WTC11 (cell line): Measurements from ENCODE around the gene ASTN2. TPM values are rescaled to one million over a fixed set of nuclear protein-coding genes. Genes with fewer than 3 reads are reported as not detected.

Experiments used
- ATAC-seq: fragments of 200-7000 bp; cut with Tn5 transposase; 2 replicates; pipeline ENCODE4 v1.10.0; 2021; ENCODE audit warnings: mild to moderate bottlenecking, moderate library complexity
- CTCF ChIA-PET: fragments of 300-600 bp; sonication (Branson Sonifier 250); formaldehyde crosslinking; loops from one replicate; lab custom pipeline; 2021; ENCODE audit warnings: antibody characterized with exemption; lab: Charles Lee
- POLR2A ChIA-PET: fragments of 350-600 bp; sonication (Branson Sonifier 250); formaldehyde crosslinking; loops from one replicate; lab custom pipeline; 2021; ENCODE audit warnings: antibody characterized with exemption; lab: Charles Lee
- DNase-seq: peaks from one replicate; pipeline ENCODE4 v3.0.0; 2021; ENCODE audit warnings: low spot score
- H3K27ac Mint-ChIP-seq: 2 replicates; pipeline ENCODE4 v1.8.0; 2021; ENCODE audit warnings: mixed read lengths
- H3K27me3 Mint-ChIP-seq: 2 replicates; pipeline ENCODE4 v1.8.0; 2021; ENCODE audit warnings: low read depth, mild to moderate bottlenecking, moderate library complexity, mixed read lengths
- H3K36me3 Mint-ChIP-seq: 2 replicates; pipeline ENCODE4 v1.8.0; 2021; ENCODE audit warnings: mixed read lengths
- H3K4me1 Mint-ChIP-seq: 2 replicates; pipeline ENCODE4 v1.8.0; 2022; ENCODE audit warnings: mixed read lengths
- H3K4me3 Mint-ChIP-seq: 2 replicates; pipeline ENCODE4 v1.8.0; 2021; ENCODE audit warnings: mild to moderate bottlenecking, moderate library complexity, mixed read lengths
- H3K9me3 Mint-ChIP-seq: 2 replicates; pipeline ENCODE4 v1.8.0; 2021; ENCODE audit warnings: mixed read lengths
- AFF4 ChIP-seq: sonication (generic); formaldehyde crosslinking; IDR thresholded peaks from 2 replicates; pipeline ENCODE4 v1.8.1; 2023; ENCODE audit warnings: mild to moderate bottlenecking, missing genetic modification reagents, borderline replicate concordance
- ATF1 ChIP-seq: sonication (generic); formaldehyde crosslinking; IDR thresholded peaks from 2 replicates; pipeline ENCODE4 v1.8.1; 2023; ENCODE audit warnings: mild to moderate bottlenecking, moderate library complexity, missing genetic modification reagents
- ATF2 ChIP-seq: sonication (generic); formaldehyde crosslinking; IDR thresholded peaks from 2 replicates; pipeline ENCODE4 v1.8.1; 2022; ENCODE audit warnings: low read depth, missing genetic modification reagents, borderline replicate concordance
- ATF3 ChIP-seq: sonication (generic); formaldehyde crosslinking; conservative IDR thresholded peaks from 2 replicates; pipeline ENCODE4 v1.8.1; 2022; ENCODE audit warnings: mild to moderate bottlenecking, missing genetic modification reagents
- CREB1 ChIP-seq: sonication (generic); formaldehyde crosslinking; IDR thresholded peaks from 2 replicates; pipeline ENCODE4 v1.8.0; 2023; ENCODE audit warnings: mild to moderate bottlenecking, missing genetic modification reagents
- E2F4 ChIP-seq: sonication (generic); formaldehyde crosslinking; IDR thresholded peaks from 2 replicates; pipeline ENCODE4 v1.8.1; 2022; ENCODE audit warnings: low read depth, mild to moderate bottlenecking, moderate library complexity, missing genetic modification reagents, borderline replicate concordance
- ETV6 ChIP-seq: sonication (generic); formaldehyde crosslinking; IDR thresholded peaks from 2 replicates; pipeline ENCODE4 v1.8.1; 2022; ENCODE audit warnings: mild to moderate bottlenecking, missing genetic modification reagents
- FOXJ3 ChIP-seq: sonication (generic); formaldehyde crosslinking; IDR thresholded peaks from 2 replicates; pipeline ENCODE4 v1.9.0; 2021; ENCODE audit warnings: missing genetic modification reagents, mild to moderate bottlenecking, borderline replicate concordance
- HMGA2 ChIP-seq: fragments of 250-450 bp; sonication (Bioruptor Pico); IDR thresholded peaks from 2 replicates; pipeline ENCODE4 v1.4.0; 2021; ENCODE audit warnings: mild to moderate bottlenecking, moderate library complexity
- KAT7 ChIP-seq: sonication (generic); formaldehyde crosslinking; IDR thresholded peaks from 2 replicates; pipeline ENCODE4 v1.8.1; 2023; ENCODE audit warnings: missing genetic modification reagents, mild to moderate bottlenecking, borderline replicate concordance
- MAX ChIP-seq: sonication (generic); formaldehyde crosslinking; IDR thresholded peaks from 2 replicates; pipeline ENCODE4 v1.8.0; 2022; ENCODE audit warnings: mild to moderate bottlenecking, missing genetic modification reagents
- NFATC4 ChIP-seq: fragments of 250-450 bp; sonication (Bioruptor Pico); IDR thresholded peaks from 2 replicates; pipeline ENCODE4 v1.9.0; 2021; ENCODE audit warnings: mild to moderate bottlenecking
- NR1H2 ChIP-seq: sonication (generic); formaldehyde crosslinking; IDR thresholded peaks from 2 replicates; pipeline ENCODE4 v1.9.0; 2021; ENCODE audit warnings: mild to moderate bottlenecking, moderate library complexity, missing genetic modification reagents
- NR2C2 ChIP-seq: sonication (generic); formaldehyde crosslinking; IDR thresholded peaks from 2 replicates; pipeline ENCODE4 v1.8.0; 2022; ENCODE audit warnings: mild to moderate bottlenecking, missing genetic modification reagents
- RORB ChIP-seq: fragments of 250-450 bp; sonication (Bioruptor Pico); IDR thresholded peaks from 2 replicates; pipeline ENCODE4 v1.9.0; 2021; ENCODE audit warnings: mild to moderate bottlenecking
- SMAD3 ChIP-seq: sonication (generic); formaldehyde crosslinking; IDR thresholded peaks from 2 replicates; pipeline ENCODE4 v1.8.0; 2022; ENCODE audit warnings: missing genetic modification reagents, mild to moderate bottlenecking, borderline replicate concordance
- ZBTB21 ChIP-seq: sonication (generic); formaldehyde crosslinking; IDR thresholded peaks from 2 replicates; pipeline ENCODE4 v1.8.1; 2023; ENCODE audit warnings: mild to moderate bottlenecking, missing genetic modification reagents, borderline replicate concordance
- ZNF232 ChIP-seq: sonication (generic); formaldehyde crosslinking; IDR thresholded peaks from 2 replicates; pipeline ENCODE4 v1.8.0; 2022; ENCODE audit warnings: mild to moderate bottlenecking, missing genetic modification reagents
- ZNF281 ChIP-seq: sonication (generic); formaldehyde crosslinking; IDR thresholded peaks from 2 replicates; pipeline ENCODE4 v1.8.0; 2023; ENCODE audit warnings: mild to moderate bottlenecking, missing genetic modification reagents
- ZNF396 ChIP-seq: fragments of 250-450 bp; sonication (Bioruptor Pico); IDR thresholded peaks from 2 replicates; pipeline ENCODE4 v1.8.0; 2021; ENCODE audit warnings: mild to moderate bottlenecking, moderate library complexity, borderline replicate concordance
- ZNF423 ChIP-seq: fragments of 250-450 bp; sonication (Bioruptor Pico); IDR thresholded peaks from 2 replicates; pipeline ENCODE4 v2.1.2; 2022; ENCODE audit warnings: mild to moderate bottlenecking, moderate library complexity
- ZNF512 ChIP-seq: sonication (generic); formaldehyde crosslinking; IDR thresholded peaks from 2 replicates; pipeline ENCODE4 v1.8.1; 2022; ENCODE audit warnings: missing genetic modification reagents, borderline replicate concordance
- total RNA-seq: library from RNA; stranded (reverse); gene quantifications from 3 replicates; pipeline ENCODE4 v1.2.3, GENCODE V29; 2021

The ASTN2 gene
- total RNA-seq, 1 experiment from 2014 or later, result 16.2 TPM

GRCh38 chr9:117303643-117304230 is 111.1 kb downstream of the ASTN2 start:
- Mint-ChIP-seq H3K4me1 (peaks cover 14% of the 10 kb centered on the region), H3K36me3 (no peaks in the 10 kb centered on the region), H3K4me3 (no peak overlapping the region), H3K9me3 (no peaks in the 10 kb centered on the region), H3K27ac (no peak overlapping the region), H3K27me3 (no peaks in the 10 kb centered on the region)
- no peak for TF ChIP-seq FOXJ3 (CRISPR knock-in tag)
- TF ChIP-seq MAX (CRISPR knock-in tag), result no peak
- no peak for TF ChIP-seq ATF3 (CRISPR knock-in tag)
- TF ChIP-seq ZNF232, result no peak
- no peak for TF ChIP-seq KAT7 (CRISPR knock-in tag)
- TF ChIP-seq NR2C2, result no peak
- TF ChIP-seq ATF1, result no peak
- TF ChIP-seq NFATC4, result no peak
- no peak for TF ChIP-seq ZNF423 (CRISPR knock-in tag)
- TF ChIP-seq AFF4 (CRISPR knock-in tag), result no peak
- no peak for TF ChIP-seq RORB (CRISPR knock-in tag)
- ChIA-PET CTCF (interaction anchor here (0.5 to 2.0 kb wide), 2 partner anchors 183 to 260 kb away, joined by 4 to 6 read pairs; no protein-coding TSS in a partner anchor), POLR2A (no interaction called here)
- ATAC-seq, result no peak
- no peak for DNase-seq

- Mint-ChIP-seq H3K36me3 (no peaks in the 10 kb centered on the region), H3K9me3 (no peaks in the 10 kb centered on the region), H3K27me3 (no peaks in the 10 kb centered on the region), H3K4me3 (no peak overlapping the region), H3K4me1 (peaks cover 14% of the 10 kb centered on the region), H3K27ac (no peak overlapping the region)
- ChIA-PET CTCF (interaction anchor here (1.1 kb wide), 1 partner anchor 109 kb away, joined by 3 read pairs; no protein-coding TSS in a partner anchor), POLR2A (no interaction called here)
- no peak for ATAC-seq
- no peak for DNase-seq
- TF ChIP-seq ZNF512 (CRISPR knock-in tag) (no peak), ZNF396 (CRISPR knock-in tag) (no peak), SMAD3 (no peak), ZNF281 (no peak), ZBTB21 (no peak), ATF2 (CRISPR knock-in tag) (no peak), ETV6 (CRISPR knock-in tag) (no peak), E2F4 (CRISPR knock-in tag) (no peak), HMGA2 (CRISPR knock-in tag) (no peak), ZNF232 (no peak), KAT7 (CRISPR knock-in tag) (no peak), CREB1 (CRISPR knock-in tag) (no peak), FOXJ3 (CRISPR knock-in tag) (no peak), RORB (CRISPR knock-in tag) (no peak), NR1H2 (CRISPR knock-in tag) (no peak)
Measured at GRCh38 chr9:117302487-117302886, 112.4 kb downstream of the ASTN2 start.
